NCI-H82 treated with DMSO at 0.1 percent for 48 hours (cell line): Measurements from ENCODE around the gene MYL2.

Source experiments
- DNase-seq: peaks from one replicate; lab custom pipeline; 2025; ENCODE audit not compliant: unreplicated experiment; lab: John Stamatoyannopoulos, UW

MYL2 gene

GRCh38 chr12:110930348-110931314 lies 10.3 kb upstream of the MYL2 start:
- DNase-seq: no peak

- DNase-seq: no peak
Observed at GRCh38 chr12:110929818-110930217, 9.4 kb upstream of the MYL2 start.

DNA sequence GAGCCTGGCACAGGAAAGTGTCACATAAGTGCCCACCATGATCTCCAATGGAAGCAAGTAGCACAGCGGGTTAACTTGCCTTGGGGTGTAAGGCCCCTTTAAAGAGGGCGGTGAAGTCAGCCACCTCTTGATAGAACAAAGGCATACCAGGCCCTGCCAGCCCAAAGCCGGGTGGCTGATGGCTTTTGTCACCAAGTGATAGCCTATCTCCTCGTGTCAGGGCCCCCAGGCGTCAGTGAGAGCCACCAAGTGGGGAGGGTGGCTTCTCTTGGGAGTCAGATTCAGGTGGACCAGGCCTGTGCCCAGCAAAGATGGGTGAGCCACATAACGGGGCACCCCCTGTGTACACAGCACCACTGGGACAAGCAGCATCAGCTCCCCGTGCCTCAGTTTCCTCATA lies 8.3 kb upstream of the MYL2 start:
- DNase-seq: no peak

DNA sequence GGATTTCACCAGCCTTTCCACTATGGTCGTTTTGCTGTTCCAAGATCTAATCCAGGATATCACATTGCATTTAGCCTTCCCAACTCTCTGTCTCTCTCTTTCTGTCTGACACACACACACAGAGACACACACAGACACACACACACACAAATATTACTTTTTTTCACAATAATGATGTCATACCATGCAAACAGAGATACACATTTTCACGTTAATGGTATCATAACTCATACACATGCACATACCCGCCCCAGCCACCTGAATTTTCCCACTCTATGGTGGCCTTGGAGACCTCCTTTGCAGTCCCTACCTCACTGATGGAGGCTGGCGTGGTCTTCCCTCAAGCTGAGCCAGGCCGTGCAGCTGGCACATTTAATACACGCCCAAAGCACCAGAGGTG lies 7.2 kb upstream of the MYL2 start:
- no peak for DNase-seq

DNA sequence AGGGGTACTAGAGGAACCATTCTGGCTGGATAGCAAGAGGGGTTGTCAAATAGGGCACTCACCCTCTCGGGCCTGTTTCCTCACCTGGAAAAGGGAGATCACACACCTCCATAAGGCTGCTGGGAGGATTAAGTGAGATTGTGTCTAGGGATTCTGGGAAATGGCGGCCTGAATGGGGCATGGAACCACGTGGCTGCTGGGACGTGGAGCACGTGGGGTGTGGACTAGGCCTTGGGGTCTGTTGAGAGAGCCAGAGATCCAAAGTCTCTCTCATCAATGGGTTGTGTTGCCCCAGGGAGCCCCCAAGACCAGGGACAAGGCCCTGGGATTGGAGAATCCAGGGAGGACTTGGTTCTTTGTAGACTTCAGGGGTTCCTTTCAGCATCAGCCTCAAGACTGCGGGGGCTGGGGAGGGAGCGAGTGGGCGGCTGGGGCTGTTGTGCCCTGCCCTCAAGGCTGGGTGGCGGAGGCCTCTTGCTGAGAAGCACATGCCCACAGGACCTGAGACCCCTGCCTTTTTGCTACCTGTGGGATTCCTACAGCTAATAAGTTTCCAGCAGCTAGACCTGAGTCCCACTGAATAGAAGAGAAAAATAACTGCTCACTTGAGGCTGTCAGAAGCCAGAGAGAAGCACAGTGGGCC lies 3.4 kb upstream of the MYL2 start:
- no peak for DNase-seq

- no peak for DNase-seq
Observed at GRCh38 chr12:110923192-110923591, 2.8 kb upstream of the MYL2 start.

- DNase-seq: no peak
Observed at GRCh38 chr12:110922652-110923051, 2.3 kb upstream of the MYL2 start.

DNA sequence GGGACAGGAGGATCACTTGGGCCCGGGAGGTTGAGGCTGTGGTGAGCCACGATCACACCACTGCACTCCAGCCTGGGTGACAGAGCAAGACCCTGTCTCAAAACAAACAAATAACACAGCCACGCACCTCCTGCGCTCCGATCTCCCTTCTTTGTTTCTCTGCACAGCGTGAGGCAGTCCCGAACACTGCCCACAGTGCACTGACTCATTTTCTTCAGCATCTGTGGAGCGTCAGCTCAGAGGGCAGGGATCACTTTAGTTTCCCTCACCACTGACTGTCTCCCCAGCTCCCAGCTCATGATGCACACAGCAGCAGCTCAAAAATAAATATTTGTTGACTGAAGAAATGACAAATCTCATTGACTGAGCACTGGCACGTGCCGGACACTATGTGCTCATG lies 883 bp upstream of the MYL2 start:
- no peak for DNase-seq

- DNase-seq: no peak
Observed at GRCh38 chr12:110919720-110920119, 659 bp downstream of the MYL2 start.

GRCh38 chr12:110917961-110918360 lies 2.4 kb downstream of the MYL2 start:
- no peak for DNase-seq

DNA sequence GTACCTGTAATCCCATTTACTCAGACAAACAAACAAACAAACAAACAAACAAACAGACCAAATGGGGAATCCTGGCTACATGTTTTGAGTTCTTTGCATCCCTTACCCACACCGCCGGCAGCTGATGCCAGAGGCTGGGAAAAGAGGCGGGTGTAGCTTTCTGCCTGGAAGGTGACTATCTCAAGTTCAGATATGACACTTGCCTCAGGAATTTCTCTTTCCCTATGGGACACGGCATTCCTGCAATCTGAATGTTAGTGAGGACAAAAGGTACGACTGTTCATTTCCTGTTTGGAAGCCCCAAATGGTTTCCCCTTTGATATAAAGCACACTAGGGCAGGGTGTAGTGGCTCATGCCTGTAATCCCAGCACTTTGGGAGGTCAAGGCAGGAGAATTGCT lies 2.9 kb downstream of the MYL2 start:
- DNase-seq: no peak

DNA sequence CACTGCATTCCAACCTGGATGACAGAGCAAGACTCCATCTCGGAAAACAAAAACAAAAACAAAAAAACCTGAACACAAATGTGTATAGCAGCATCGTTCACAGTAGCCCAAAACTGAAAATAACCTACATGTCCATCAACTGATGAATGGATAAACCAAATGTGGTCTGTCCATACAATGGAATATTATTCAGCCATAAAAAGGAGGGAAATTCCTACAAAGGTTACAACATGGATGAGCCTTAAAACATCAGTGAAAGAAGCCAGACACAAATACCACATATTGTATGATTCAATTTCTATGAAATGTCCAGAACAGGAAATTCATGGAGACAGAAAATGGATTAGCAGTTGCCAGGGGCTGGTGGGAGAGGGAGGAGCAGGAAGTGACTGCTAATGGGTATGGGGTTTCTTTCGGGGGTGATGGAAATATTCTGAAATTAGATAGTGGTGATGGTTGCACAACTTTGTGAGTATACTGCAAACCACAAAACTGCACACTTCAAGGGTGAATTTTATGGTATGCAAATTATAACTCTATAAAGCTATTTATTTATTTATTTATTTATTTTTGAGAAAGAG lies 4.0 kb downstream of the MYL2 start:
- DNase-seq: no peak

- no peak for DNase-seq
Observed at GRCh38 chr12:110913119-110914056, 7.0 kb downstream of the MYL2 start.

- DNase-seq: no peak
Observed at GRCh38 chr12:110912263-110912662, 8.1 kb downstream of the MYL2 start.

GRCh38 chr12:110908377-110909152 lies 11.8 kb downstream of the MYL2 start:
- DNase-seq: no peak

- no peak for DNase-seq
Observed at GRCh38 chr12:110907583-110907982, 12.8 kb downstream of the MYL2 start.

DNA sequence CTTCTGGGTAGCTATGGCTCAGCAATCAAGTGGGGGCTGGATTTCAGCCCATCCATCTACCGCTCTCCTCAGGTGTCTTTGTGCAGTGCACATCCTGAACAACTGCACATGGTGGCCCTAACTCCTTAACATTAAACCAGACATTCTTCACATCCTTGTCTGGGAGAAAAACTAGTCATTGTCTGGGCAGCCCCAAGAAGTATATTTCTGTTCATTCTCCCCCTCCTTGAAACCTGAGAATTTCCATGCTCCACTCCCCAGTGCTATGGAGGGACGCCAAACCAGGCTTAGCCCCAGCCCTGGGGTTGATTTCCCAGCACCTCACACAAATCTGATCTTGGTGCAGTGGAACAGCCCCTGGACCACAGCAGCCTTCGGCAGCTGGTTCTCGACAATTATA lies 13.4 kb downstream of the MYL2 start:
- DNase-seq: no peak

DNA sequence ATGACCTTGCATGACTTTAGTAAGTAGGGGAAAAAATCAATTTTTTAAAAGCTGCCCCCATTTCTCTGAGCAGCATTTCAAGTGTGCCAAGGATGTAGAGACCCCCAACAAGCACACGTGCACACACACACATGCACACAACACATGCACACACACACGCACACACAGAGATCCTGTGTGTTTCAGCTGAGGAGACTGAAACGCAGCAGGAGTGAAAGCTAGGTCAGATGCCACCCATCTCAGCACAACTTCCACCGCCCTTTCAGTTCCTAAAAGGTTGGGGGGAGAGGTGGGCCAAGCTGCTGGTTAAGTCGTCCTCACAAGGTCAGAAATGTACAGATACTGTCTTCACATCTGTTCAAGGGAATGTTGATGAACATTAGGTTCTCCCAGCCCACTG lies 13.9 kb downstream of the MYL2 start:
- no peak for DNase-seq

DNA sequence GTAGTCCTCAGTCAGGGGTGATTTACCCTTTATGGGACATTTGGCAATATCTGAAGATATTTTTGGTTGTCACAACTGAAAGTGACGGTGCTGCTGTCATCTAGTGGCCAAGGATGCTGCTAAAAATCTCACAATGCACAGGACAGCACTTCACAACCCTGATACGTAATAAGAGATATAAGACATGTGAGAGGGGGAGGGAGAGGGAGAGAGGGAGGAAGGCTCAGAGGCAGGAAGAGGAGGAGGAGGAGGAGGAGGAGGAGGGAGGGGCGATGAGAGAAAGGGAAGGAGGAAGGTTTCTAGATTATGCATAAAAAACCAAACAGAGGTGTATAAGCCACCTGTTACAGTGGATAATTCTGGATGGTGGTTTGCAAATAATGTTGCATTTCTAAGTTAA lies 14.3 kb downstream of the MYL2 start:
- DNase-seq: no peak

GRCh38 chr12:110903511-110903910 lies 16.9 kb downstream of the MYL2 start:
- no peak for DNase-seq
